Stimulated activated CD4-positive, alpha-beta T cell treated with anti-CD3 and anti-CD28 coated beads, Interleukin-15, amount 100 ng/mL, for 1 hour (primary cell): ENCODE results near the gene KIAA0232.
"Not testable (repeated sequence)": the region's sequence is repeated elsewhere in the genome, so short reads cannot be mapped to it uniquely, and the experiment has no call there.

Experiments
- DNase-seq, 2 donors: peaks; one replicate each; pipeline ENCODE4 v3.0.0-alpha.2; 2020; ENCODE audit warnings: low read depth in 1 of 2, low spot score in 1 of 2

KIAA0232 gene

GRCh38 chr4:6754481-6755087 is 27.9 kb upstream of the KIAA0232 start:
- no peak for DNase-seq

GRCh38 chr4:6755088-6755753 is 27.3 kb upstream of the KIAA0232 start:
- no peak for DNase-seq

- not testable (repeated sequence) for DNase-seq
Observed at GRCh38 chr4:6756345-6756744, 26.2 kb upstream of the KIAA0232 start.

- no peak for DNase-seq
Observed at GRCh38 chr4:6758728-6759127, 23.8 kb upstream of the KIAA0232 start.

- DNase-seq: no peak
Observed at GRCh38 chr4:6760865-6761264, 21.7 kb upstream of the KIAA0232 start.

- no peak for DNase-seq
Observed at GRCh38 chr4:6761649-6762615, 20.6 kb upstream of the KIAA0232 start.

GRCh38 chr4:6763330-6763851 is 19.1 kb upstream of the KIAA0232 start:
- DNase-seq: no peak

GRCh38 chr4:6764976-6765620 is 17.4 kb upstream of the KIAA0232 start:
- DNase-seq: no peak

GRCh38 chr4:6765703-6766102 is 16.8 kb upstream of the KIAA0232 start:
- DNase-seq: no peak

GRCh38 chr4:6767386-6767747 is 15.2 kb upstream of the KIAA0232 start:
- DNase-seq: no peak

GRCh38 chr4:6767748-6768538 is 14.6 kb upstream of the KIAA0232 start:
- no peak for DNase-seq

GRCh38 chr4:6768539-6768905 is 14.0 kb upstream of the KIAA0232 start:
- no peak for DNase-seq

- DNase-seq: no peak
Observed at GRCh38 chr4:6769233-6769988, 13.1 kb upstream of the KIAA0232 start.

GRCh38 chr4:6769989-6770420 is 12.5 kb upstream of the KIAA0232 start:
- no peak for DNase-seq

GRCh38 chr4:6770581-6771228 is 11.8 kb upstream of the KIAA0232 start:
- DNase-seq: no peak

- DNase-seq: no peak
Observed at GRCh38 chr4:6771229-6771671, 11.3 kb upstream of the KIAA0232 start.

GRCh38 chr4:6772223-6772928 is 10.2 kb upstream of the KIAA0232 start:
- no peak for DNase-seq

GRCh38 chr4:6773106-6773505 is 9.4 kb upstream of the KIAA0232 start:
- DNase-seq: no peak
